B cell (primary cell): ENCODE results near the gene SLC25A34. TPM values are rescaled to one million over a fixed set of nuclear protein-coding genes. Genes with fewer than 3 reads are reported as not detected.

Experiments
- ATAC-seq: fragments of 200-7000 bp; cut with Tn5 transposase; one replicate; pipeline ENCODE4 v1.10.0; 2021; ENCODE audit warnings: low read depth, mild to moderate bottlenecking, moderate number of reproducible peaks, moderate library complexity
- CTCF ChIA-PET: fragments of 350-600 bp; sonication (Branson Sonifier 250); formaldehyde crosslinking; loops from one replicate; lab custom pipeline; 2021; ENCODE audit warnings: antibody characterized with exemption, inconsistent platforms; lab: Charles Lee
- POLR2A ChIA-PET: fragments of 350-600 bp; sonication (Branson Sonifier 250); formaldehyde crosslinking; loops from one replicate; lab custom pipeline; 2021; ENCODE audit warnings: antibody characterized with exemption; lab: Charles Lee
- DNase-seq: peaks from one replicate; pipeline ENCODE4 v3.0.0; 2013
- H2AFZ ChIP-seq: 2 replicates; pipeline ENCODE4 v1.6.1; 2012; ENCODE audit warnings: mild to moderate bottlenecking, low read depth, low read length; ENCODE audit not compliant: insufficient read depth, poor library complexity, severe bottlenecking
- H3K27ac ChIP-seq, 2 donors: 1 replicate in 1 of 2; 2 replicates in 1 of 2; pipeline ENCODE4 v1.5.1; 2012 to 2013; ENCODE audit warnings: low read length in 2 of 2, mild to moderate bottlenecking in 2 of 2, moderate library complexity in 1 of 2
- H3K27me3 ChIP-seq, 4 experiments: fragments of 200-600 bp in 1 of 4; sonication (generic) in 1 of 4; replicated peaks in 1 of 4; 1 replicate in 2 of 4; 2 replicates in 2 of 4; pipeline versions ENCODE4 v1.6.1 to v1.7.0; 2013 to 2016; ENCODE audit warnings: low read length in 3 of 4, mild to moderate bottlenecking in 2 of 4, mixed read lengths in 1 of 4, moderate library complexity in 1 of 4; ENCODE audit not compliant: insufficient read depth in 4 of 4, control insufficient read depth in 3 of 4; ENCODE audit errors: control extremely low read depth in 1 of 4
- H3K36me3 ChIP-seq, 2 experiments: replicated peaks in 1 of 2; 1 replicate in 1 of 2; 2 replicates in 1 of 2; pipeline versions ENCODE4 v1.6.1 to v1.7.1; 2013; ENCODE audit warnings: low read length in 1 of 2; ENCODE audit not compliant: insufficient read depth in 2 of 2, control insufficient read depth in 1 of 2; ENCODE audit errors: control extremely low read depth in 1 of 2, extremely low read depth in 1 of 2
- H3K4me1 ChIP-seq, 2 donors: fragments of 200-600 bp in 1 of 2; sonication (generic) in 1 of 2; 1 replicate in 1 of 2; 2 replicates in 1 of 2; pipeline versions ENCODE4 v1.5.1 to v1.6.1; 2013 to 2017; ENCODE audit warnings: low read length in 2 of 2; ENCODE audit not compliant: control insufficient read depth in 2 of 2, insufficient read depth in 2 of 2
- H3K4me2 ChIP-seq: replicated peaks from 2 replicates; pipeline ENCODE3; 2012; ENCODE audit warnings: mild to moderate bottlenecking, low read depth, low read length; ENCODE audit not compliant: poor library complexity, severe bottlenecking
- H3K4me3 ChIP-seq, 5 experiments: fragments of 200-600 bp in 1 of 5; sonication (generic) in 1 of 5; 1 replicate in 3 of 5; 2 replicates in 2 of 5; pipeline versions ENCODE4 v1.5.1 to v1.7.0; 2011 to 2016; ENCODE audit warnings: low read length in 4 of 5, mild to moderate bottlenecking in 4 of 5, low read depth in 2 of 5, control low read depth in 1 of 5, moderate library complexity in 1 of 5; ENCODE audit not compliant: insufficient read depth in 1 of 5; ENCODE audit errors: control extremely low read depth in 1 of 5, extremely low read depth in 1 of 5
- H3K79me2 ChIP-seq: fragments of 200-600 bp; sonication (generic); one replicate; pipeline ENCODE4 v1.6.0; 2016; ENCODE audit warnings: low read length; ENCODE audit not compliant: control insufficient read depth, insufficient read depth
- H3K9ac ChIP-seq: fragments of 200-600 bp; sonication (generic); 2 replicates; pipeline ENCODE4 v1.6.1; 2017; ENCODE audit warnings: mild to moderate bottlenecking, low read length, moderate library complexity
- H3K9me3 ChIP-seq, 3 donors: one replicate each; pipeline versions ENCODE4 v1.6.1 to v1.7.1; 2013; ENCODE audit warnings: low read length in 2 of 3; ENCODE audit not compliant: control insufficient read depth in 2 of 3, insufficient read depth in 1 of 3; ENCODE audit errors: control extremely low read depth in 1 of 3
- H4K20me1 ChIP-seq: 2 replicates; pipeline ENCODE4 v1.6.0; 2012; ENCODE audit warnings: mild to moderate bottlenecking, low read length; ENCODE audit not compliant: insufficient read depth, control insufficient read depth, poor library complexity, severe bottlenecking
- H3K27ac Mint-ChIP-seq: one replicate; pipeline ENCODE4 v1.8.0; 2021; ENCODE audit warnings: mixed read lengths
- H3K27me3 Mint-ChIP-seq: one replicate; pipeline ENCODE4 v1.8.0; 2021; ENCODE audit warnings: mixed read lengths
- H3K4me1 Mint-ChIP-seq: one replicate; pipeline ENCODE4 v1.8.0; 2021; ENCODE audit warnings: mixed read lengths
- H3K4me3 Mint-ChIP-seq: one replicate; pipeline ENCODE4 v1.8.0; 2021; ENCODE audit warnings: mixed read lengths
- H3K9me3 Mint-ChIP-seq: one replicate; pipeline ENCODE4 v1.8.0; 2022; ENCODE audit warnings: mixed read lengths; ENCODE audit not compliant: insufficient read depth
- CTCF ChIP-seq: fragments of 200-600 bp; IDR thresholded peaks from one replicate; pipeline ENCODE4 v1.8.0; 2022; ENCODE audit warnings: antibody characterized with exemption, mild to moderate bottlenecking
- EZH2 ChIP-seq: IDR thresholded peaks from 2 replicates; pipeline ENCODE4 v1.6.1; 2012; ENCODE audit warnings: borderline replicate concordance, low read depth, mild to moderate bottlenecking, moderate library complexity, low read length; ENCODE audit not compliant: insufficient read depth, poor library complexity, severe bottlenecking
- WGBS: methylation state at CpG from one replicate; pipeline ENCODE4 v1.1.5; 2013; ENCODE audit warnings: missing lambda C conversion rate; ENCODE audit not compliant: insufficient coverage; 5-methylcytosine and 5-hydroxymethylcytosine counted together
- intact Hi-C: fragments of 100-400 bp; cut with micrococcal nuclease; formaldehyde crosslinking; loops from one replicate; pipeline ENCODE4 v1.10.0; 2022
- polyA plus RNA-seq: library from polyadenylated mRNA; depleted of rRNA; stranded (reverse); fragments of >200 nt; gene quantifications from 2 replicates; pipeline ENCODE4 v1.2.3, GENCODE V29; 2012
- total RNA-seq, 2 donors: library from RNA; stranded (reverse); fragments of 120-200 nt in 1 of 2; gene quantifications; 1 replicate in 1 of 2; 2 replicates in 1 of 2; pipeline versions ENCODE4 v1.2.3 to v1.2.4, GENCODE V29; 2013 to 2022

The SLC25A34 gene
- total and polyA plus RNA-seq, 2 donors (not counting 1 experiment from before 2014, with no cell fraction given): 4.6 to 5.4 TPM

- no peak overlapping the region for H2AFZ ChIP-seq
- no peaks in the 10 kb centered on the region for H3K9me3 ChIP-seq
- ChIA-PET POLR2A (no interaction called here), CTCF (no interaction called here)
- H3K79me2 ChIP-seq: peaks cover 4% of the 10 kb centered on the region
- no peaks in the 10 kb centered on the region for H3K4me1 Mint-ChIP-seq
- H3K4me1 ChIP-seq: no peaks in the 10 kb centered on the region
- no peak overlapping the region for H3K4me2 ChIP-seq
- no peaks in the 10 kb centered on the region for H3K27me3 ChIP-seq
- intact Hi-C loops: no loop called here
- no peak overlapping the region for H3K27ac ChIP-seq
- no peak for ATAC-seq
- WGBS: 99% methylated on average over 16 of the region's 26 CpGs
- H3K4me3 Mint-ChIP-seq: no peak overlapping the region
- DNase-seq: no peak
- H3K36me3 ChIP-seq: peaks cover 0 to 80% of the 10 kb centered on the region in 2 experiments
- peaks cover 11% of the 10 kb centered on the region for H4K20me1 ChIP-seq
- TF ChIP-seq EZH2 (no peak), CTCF (no peak)
- no peak overlapping the region for H3K9ac ChIP-seq
- no peaks in the 10 kb centered on the region for H3K9me3 Mint-ChIP-seq
- no peaks in the 10 kb centered on the region for H3K27me3 Mint-ChIP-seq
- H3K4me3 ChIP-seq: no peak overlapping the region
- no peak overlapping the region for H3K27ac Mint-ChIP-seq
These were observed 10.8 kb upstream of the SLC25A34 start for GRCh38 chr1:15724949-15725880.

GRCh38 chr1:15726508-15726907 is 9.6 kb upstream of the SLC25A34 start:
- peaks cover under 1% of the 10 kb centered on the region for H4K20me1 ChIP-seq
- ChIA-PET CTCF (no interaction called here), POLR2A (interaction anchor here (0.5 kb wide), 1 partner anchor 1493 kb away, joined by 3 read pairs; no protein-coding TSS in a partner anchor)

More at GRCh38 chr1:15726508-15726907, 9.6 kb upstream of the SLC25A34 start:
- DNase-seq (no peak), ATAC-seq (no peak)
- Histone ChIP-seq H3K9ac (no peak overlapping the region), H3K27me3 (no peaks in the 10 kb centered on the region), H3K9me3 (no peaks in the 10 kb centered on the region), H3K4me1 (no peaks in the 10 kb centered on the region), H3K27ac (no peak overlapping the region), H2AFZ (no peak overlapping the region), H3K36me3 (peaks cover 0 to 83% of the 10 kb centered on the region in 2 experiments), H3K4me3 (no peak overlapping the region), H3K4me2 (no peak overlapping the region), H3K79me2 (peaks cover 4% of the 10 kb centered on the region)
- TF ChIP-seq EZH2 (no peak), CTCF (no peak)
- Mint-ChIP-seq H3K9me3 (no peaks in the 10 kb centered on the region), H3K4me3 (no peak overlapping the region), H3K27me3 (no peaks in the 10 kb centered on the region), H3K4me1 (no peaks in the 10 kb centered on the region), H3K27ac (no peak overlapping the region)
- intact Hi-C loops: no loop called here
- over 99% methylated on average over 9 of the region's 9 CpGs for WGBS
